Posterior cingulate gyrus (tissue), 11 donors: ENCODE data around the gene SETBP1.

Experiments
- DNase-seq, 10 donors: peaks; one replicate each; pipeline versions ENCODE4 v3.0.0 to v3.0.0-alpha.2; 2020 to 2021; ENCODE audit warnings: mixed read lengths in 3 of 10
- intact Hi-C: fragments of 100-400 bp; cut with DNase I; formaldehyde crosslinking; loops from one replicate; pipeline ENCODE4 v1.15.1; 2023

SETBP1 gene

GRCh38 chr18:44680273-44681075 is at the start of gene SETBP1:
Gene SETBP1, plus strand, starts transcription at chr18:44680888. Its CDS starts 20,459 bp downstream, at chr18:44701347.
- intact Hi-C loops: loop anchor here (10.0 kb wide), 1 partner anchor 214 kb away; no protein-coding TSS in a partner anchor
- peak; percentile 25 to 92 (median 56) for DNase-seq

- no peak for DNase-seq
- intact Hi-C loops: no loop called here
Observed at GRCh38 chr18:44632469-44633145, 48.1 kb upstream of the SETBP1 start.

GRCh38 chr18:44635546-44635945 is 45.1 kb upstream of the SETBP1 start:
- DNase-seq: no peak
- intact Hi-C loops: no loop called here

- DNase-seq: no peak
- intact Hi-C loops: no loop called here
Observed at GRCh38 chr18:44636241-44636640, 44.4 kb upstream of the SETBP1 start.

- no peak for DNase-seq
- intact Hi-C loops: no loop called here
Observed at GRCh38 chr18:44637210-44638033, 43.3 kb upstream of the SETBP1 start.

GRCh38 chr18:44638034-44638540 is 42.6 kb upstream of the SETBP1 start:
- intact Hi-C loops: no loop called here
- DNase-seq: no peak

GRCh38 chr18:44638811-44639210 is 41.9 kb upstream of the SETBP1 start:
- intact Hi-C loops: no loop called here
- no peak for DNase-seq

GRCh38 chr18:44643004-44643403 is 37.7 kb upstream of the SETBP1 start:
- no peak for DNase-seq
- intact Hi-C loops: no loop called here

- intact Hi-C loops: no loop called here
- DNase-seq: no peak
Observed at GRCh38 chr18:44651478-44651877, 29.2 kb upstream of the SETBP1 start.

GRCh38 chr18:44651918-44652572 is 28.6 kb upstream of the SETBP1 start:
- intact Hi-C loops: no loop called here
- no peak for DNase-seq

GRCh38 chr18:44652722-44653121 is 28.0 kb upstream of the SETBP1 start:
- intact Hi-C loops: no loop called here
- DNase-seq: no peak

- intact Hi-C loops: no loop called here
- no peak for DNase-seq
Observed at GRCh38 chr18:44654573-44654972, 26.1 kb upstream of the SETBP1 start.

- intact Hi-C loops: no loop called here
- DNase-seq: no peak
Observed at GRCh38 chr18:44655435-44655834, 25.3 kb upstream of the SETBP1 start.

GRCh38 chr18:44659771-44660170 is 20.9 kb upstream of the SETBP1 start:
- no peak for DNase-seq
- intact Hi-C loops: no loop called here

GRCh38 chr18:44668270-44668975 is 12.3 kb upstream of the SETBP1 start:
- intact Hi-C loops: no loop called here
- DNase-seq: no peak

- DNase-seq: no peak
- intact Hi-C loops: no loop called here
Observed at GRCh38 chr18:44671914-44672313, 8.8 kb upstream of the SETBP1 start.

GRCh38 chr18:44672506-44672905 is 8.2 kb upstream of the SETBP1 start:
- DNase-seq: no peak
- intact Hi-C loops: no loop called here

GRCh38 chr18:44673256-44673880 is 7.3 kb upstream of the SETBP1 start:
- intact Hi-C loops: no loop called here
- no peak for DNase-seq

GRCh38 chr18:44677933-44678332 is 2.8 kb upstream of the SETBP1 start:
- intact Hi-C loops: loop anchor here (5.0 kb wide), 1 partner anchor 534 kb away; no protein-coding TSS in a partner anchor
- no peak for DNase-seq
